ENCODE data around the gene RAB29. TPM values are rescaled to one million over a fixed set of nuclear protein-coding genes. Genes with fewer than 3 reads are reported as not detected.

RAB29 gene
- total RNA-seq, 4 donors from 2014 or later = 1.1 to 13.9 (median 10.2) TPM

Small RNAs within 50 kb of the gene (small RNA-seq; reads per million reads assigned to genes)
- gene RF00139 = 0 to 0.24 (median 0.07) reads per million in 4 donors

Other genes starting within 250 kb of the RAB29 start
- gene ELK4, start 143.5 kb downstream of the RAB29 start, total RNA-seq = 10 to 100 TPM; 16.0 to 24.1 (median 19.7) TPM
- 10 to 100 TPM; 12.2 to 29.1 (median 17.0) TPM for gene SLC45A3, start 95.0 kb downstream of the RAB29 start, total RNA-seq
- gene NUCKS1, start 25.3 kb downstream of the RAB29 start, total RNA-seq = 10 to 100 TPM; 21.7 to 45.7 (median 35.1) TPM
- 1 to 10 TPM; 5.1 to 7.0 (median 5.6) TPM for gene SLC41A1, start 37.7 kb upstream of the RAB29 start, total RNA-seq
- not detected for gene PM20D1, start 74.7 kb upstream of the RAB29 start, total RNA-seq
- gene SLC26A9, start 168.0 kb upstream of the RAB29 start, total RNA-seq = not detected
- under 1 TPM in 2 of 4 donors, not detected in 2; 0.27 to 0.32 TPM for gene RAB7B, start 227.9 kb upstream of the RAB29 start, total RNA-seq
- gene CTSE, start 248.4 kb upstream of the RAB29 start, total RNA-seq = 10 to 100 TPM in 2 of 4 donors, 1 to 10 TPM in 2; 2.6 to 14.3 (median 6.7) TPM